CD14-positive monocyte (primary cell): ENCODE measurements around the gene COL27A1. TPM values are rescaled to one million over a fixed set of nuclear protein-coding genes. Genes with fewer than 3 reads are reported as not detected.

Source experiments
- DNase-seq, 3 donors: peaks; one replicate each; pipeline ENCODE4 v3.0.0-alpha.2; 2011 to 2022
- H2AFZ ChIP-seq: 2 replicates; pipeline ENCODE4 v1.6.0; 2012; ENCODE audit warnings: mild to moderate bottlenecking, low read depth, low read length, inconsistent platforms; ENCODE audit not compliant: insufficient read depth, poor library complexity, severe bottlenecking
- H3K27ac ChIP-seq, 2 donors: 1 replicate in 1 of 2; 2 replicates in 1 of 2; pipeline ENCODE4 v1.5.1; 2012 to 2013; ENCODE audit warnings: low read length in 2 of 2, control low read depth in 1 of 2, inconsistent platforms in 1 of 2, low read depth in 1 of 2, mild to moderate bottlenecking in 1 of 2
- H3K27me3 ChIP-seq, 2 donors: one replicate each; pipeline versions ENCODE4 v1.6.0 to v1.6.1; 2011 to 2013; ENCODE audit warnings: low read length in 2 of 2; ENCODE audit not compliant: control insufficient read depth in 2 of 2, insufficient read depth in 2 of 2
- H3K36me3 ChIP-seq, 2 donors: replicated peaks in 1 of 2; 1 replicate in 1 of 2; 2 replicates in 1 of 2; pipeline versions ENCODE4 v1.5.1 to v1.6.1; 2012 to 2013; ENCODE audit warnings: low read length in 2 of 2, control low read depth in 1 of 2, inconsistent platforms in 1 of 2, mild to moderate bottlenecking in 1 of 2; ENCODE audit not compliant: insufficient read depth in 2 of 2, control insufficient read depth in 1 of 2
- H3K4me1 ChIP-seq, 2 donors: 1 replicate in 1 of 2; 2 replicates in 1 of 2; pipeline versions ENCODE4 v1.5.1 to v1.6.1; 2012 to 2013; ENCODE audit warnings: low read length in 2 of 2, control low read depth in 1 of 2, inconsistent platforms in 1 of 2, mild to moderate bottlenecking in 1 of 2, moderate library complexity in 1 of 2; ENCODE audit not compliant: insufficient read depth in 2 of 2, control insufficient read depth in 1 of 2
- H3K4me2 ChIP-seq: replicated peaks from 2 replicates; pipeline ENCODE3; 2012; ENCODE audit warnings: low read length, moderate library complexity, mild to moderate bottlenecking; ENCODE audit not compliant: poor library complexity, severe bottlenecking; ENCODE audit errors: extremely low read depth
- H3K4me3 ChIP-seq, 3 experiments: fragments of 200-600 bp in 1 of 3; sonication (generic) in 1 of 3; replicated peaks in 1 of 3; 1 replicate in 2 of 3; 2 replicates in 1 of 3; pipeline ENCODE4 v1.5.1; 2011 to 2013; ENCODE audit warnings: low read length in 3 of 3, mild to moderate bottlenecking in 3 of 3, control low read depth in 2 of 3, low read depth in 2 of 3, inconsistent platforms in 1 of 3, moderate library complexity in 1 of 3
- H3K79me2 ChIP-seq: 2 replicates; pipeline ENCODE4 v1.6.0; 2012; ENCODE audit warnings: mild to moderate bottlenecking, control low read depth, inconsistent platforms, low read length, moderate library complexity; ENCODE audit not compliant: insufficient read depth
- H3K9ac ChIP-seq: 2 replicates; pipeline ENCODE4 v1.6.0; 2017; ENCODE audit warnings: low read length, mild to moderate bottlenecking; ENCODE audit not compliant: insufficient read depth, poor library complexity, severe bottlenecking
- H3K9me3 ChIP-seq, 2 donors: replicated peaks in 1 of 2; 1 replicate in 1 of 2; 2 replicates in 1 of 2; pipeline versions ENCODE4 v1.5.1 to v1.6.1; 2012 to 2013; ENCODE audit warnings: low read length in 2 of 2, control low read depth in 1 of 2; ENCODE audit not compliant: control insufficient read depth in 1 of 2, insufficient read depth in 1 of 2
- H4K20me1 ChIP-seq: 2 replicates; pipeline ENCODE4 v1.6.0; 2012; ENCODE audit warnings: mild to moderate bottlenecking, low read length, control low read depth, moderate library complexity; ENCODE audit not compliant: insufficient read depth
- H3K27ac Mint-ChIP-seq, 7 donors: one replicate each; pipeline ENCODE4 v1.8.0; 2020; ENCODE audit warnings: mild to moderate bottlenecking in 7 of 7, mixed read lengths in 7 of 7, moderate library complexity in 6 of 7, inconsistent platforms in 2 of 7
- H3K27me3 Mint-ChIP-seq, 3 donors: one replicate each; pipeline ENCODE4 v1.8.0; 2021 to 2022; ENCODE audit warnings: low read depth in 3 of 3, mild to moderate bottlenecking in 3 of 3, mixed read lengths in 3 of 3, moderate library complexity in 3 of 3, inconsistent platforms in 1 of 3
- H3K36me3 Mint-ChIP-seq, 2 donors: one replicate each; pipeline ENCODE4 v1.8.0; 2020; ENCODE audit warnings: mixed read lengths in 2 of 2, inconsistent platforms in 1 of 2, mild to moderate bottlenecking in 1 of 2
- H3K4me1 Mint-ChIP-seq: one replicate; pipeline ENCODE4 v1.8.0; 2020; ENCODE audit warnings: mild to moderate bottlenecking, mixed read lengths
- H3K4me3 Mint-ChIP-seq, 2 donors: one replicate each; pipeline ENCODE4 v1.8.0; 2020; ENCODE audit warnings: mild to moderate bottlenecking in 2 of 2, mixed read lengths in 2 of 2, moderate library complexity in 1 of 2
- H3K9me3 Mint-ChIP-seq, 7 donors: one replicate each; pipeline ENCODE4 v1.8.0; 2020 to 2022; ENCODE audit warnings: mixed read lengths in 7 of 7, mild to moderate bottlenecking in 6 of 7, moderate library complexity in 6 of 7, inconsistent platforms in 2 of 7
- WGBS: methylation state at CpG from one replicate; pipeline ENCODE4 v1.1.5; 2013; ENCODE audit warnings: missing lambda C conversion rate; ENCODE audit not compliant: insufficient coverage; 5-methylcytosine and 5-hydroxymethylcytosine counted together
- intact Hi-C, 2 donors: fragments of 100-400 bp; cut with micrococcal nuclease; formaldehyde crosslinking; loops; one replicate each; pipeline versions ENCODE4 v1.15.0 to v1.15.1; 2023
- polyA plus RNA-seq, 3 donors: library from polyadenylated mRNA; depleted of rRNA in 1 of 3; unstranded in 2 of 3; stranded (reverse) in 1 of 3; fragments of 300-500 nt in 2 of 3; fragments of >200 nt in 1 of 3; fragmentation: Illumina TruSeq in 2 of 3; gene quantifications; 1 replicate in 2 of 3; 2 replicates in 1 of 3; pipeline ENCODE4 v1.2.3, GENCODE V29; 2012 to 2021
- TF ChIP-seq, protein P1 (sequence below): fragments of 200-600 bp; IDR thresholded peaks from one replicate; pipeline ENCODE4 v1.8.0; 2022; ENCODE audit warnings: antibody characterized with exemption, mild to moderate bottlenecking

Gene COL27A1
- polyA plus RNA-seq, 3 donors, result 0.03 TPM; not detected in 2

DNA sequence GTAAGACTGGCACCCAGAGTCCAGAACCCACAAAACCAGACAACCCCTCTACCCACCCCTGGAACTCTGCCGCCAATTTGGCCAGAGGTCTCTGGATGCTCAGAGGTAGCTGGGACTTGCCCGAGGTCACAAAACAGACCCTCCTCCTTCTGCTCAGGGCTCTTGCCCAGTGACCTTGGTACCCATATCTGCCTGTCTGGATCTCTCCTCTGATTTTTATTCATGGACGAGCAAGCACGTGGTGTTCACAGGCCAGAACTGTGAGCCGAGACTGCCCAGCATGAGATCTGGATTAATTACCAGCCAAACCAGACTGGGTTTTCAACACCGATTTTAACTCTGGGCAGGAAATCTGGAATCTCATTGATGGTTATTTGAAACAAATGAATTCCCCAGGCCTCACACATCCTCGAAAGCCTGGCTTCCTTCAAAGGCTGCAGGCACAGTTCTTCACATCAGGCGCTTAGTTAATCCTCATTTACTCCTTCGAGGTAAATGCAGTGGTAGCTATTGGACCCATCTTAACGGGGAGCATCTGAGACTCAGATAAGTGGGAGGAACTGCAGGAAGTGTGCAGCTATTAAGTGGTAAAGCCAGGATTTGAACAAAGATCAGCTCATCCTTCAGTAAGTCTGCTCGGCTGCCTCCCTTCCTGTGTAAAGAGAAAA lies 21.4 kb downstream of the COL27A1 start:
- Histone ChIP-seq H3K9me3 (no peaks in the 10 kb centered on the region), H3K9ac (no peak overlapping the region), H3K4me3 (no peak overlapping the region), H3K4me2 (no peak overlapping the region), H3K27ac (no peak overlapping the region), H2AFZ (no peak overlapping the region), H3K36me3 (no peaks in the 10 kb centered on the region), H3K4me1 (no peaks in the 10 kb centered on the region), H4K20me1 (no peaks in the 10 kb centered on the region), H3K27me3 (no peaks in the 10 kb centered on the region), H3K79me2 (no peaks in the 10 kb centered on the region)
- TF ChIP-seq, protein P1, sequence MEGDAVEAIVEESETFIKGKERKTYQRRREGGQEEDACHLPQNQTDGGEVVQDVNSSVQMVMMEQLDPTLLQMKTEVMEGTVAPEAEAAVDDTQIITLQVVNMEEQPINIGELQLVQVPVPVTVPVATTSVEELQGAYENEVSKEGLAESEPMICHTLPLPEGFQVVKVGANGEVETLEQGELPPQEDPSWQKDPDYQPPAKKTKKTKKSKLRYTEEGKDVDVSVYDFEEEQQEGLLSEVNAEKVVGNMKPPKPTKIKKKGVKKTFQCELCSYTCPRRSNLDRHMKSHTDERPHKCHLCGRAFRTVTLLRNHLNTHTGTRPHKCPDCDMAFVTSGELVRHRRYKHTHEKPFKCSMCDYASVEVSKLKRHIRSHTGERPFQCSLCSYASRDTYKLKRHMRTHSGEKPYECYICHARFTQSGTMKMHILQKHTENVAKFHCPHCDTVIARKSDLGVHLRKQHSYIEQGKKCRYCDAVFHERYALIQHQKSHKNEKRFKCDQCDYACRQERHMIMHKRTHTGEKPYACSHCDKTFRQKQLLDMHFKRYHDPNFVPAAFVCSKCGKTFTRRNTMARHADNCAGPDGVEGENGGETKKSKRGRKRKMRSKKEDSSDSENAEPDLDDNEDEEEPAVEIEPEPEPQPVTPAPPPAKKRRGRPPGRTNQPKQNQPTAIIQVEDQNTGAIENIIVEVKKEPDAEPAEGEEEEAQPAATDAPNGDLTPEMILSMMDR, result no peak
- Mint-ChIP-seq H3K4me3 (no peak overlapping the region), H3K27ac (no peak overlapping the region), H3K36me3 (no peaks in the 10 kb centered on the region), H3K4me1 (no peaks in the 10 kb centered on the region), H3K9me3 (no peaks in the 10 kb centered on the region), H3K27me3 (peaks cover 3 to 10% (median 6%) of the 10 kb centered on the region in 3 donors)
- no peak for DNase-seq
- 72% methylated on average over 5 of the region's 11 CpGs for WGBS
- intact Hi-C loops, result no loop called here

DNA sequence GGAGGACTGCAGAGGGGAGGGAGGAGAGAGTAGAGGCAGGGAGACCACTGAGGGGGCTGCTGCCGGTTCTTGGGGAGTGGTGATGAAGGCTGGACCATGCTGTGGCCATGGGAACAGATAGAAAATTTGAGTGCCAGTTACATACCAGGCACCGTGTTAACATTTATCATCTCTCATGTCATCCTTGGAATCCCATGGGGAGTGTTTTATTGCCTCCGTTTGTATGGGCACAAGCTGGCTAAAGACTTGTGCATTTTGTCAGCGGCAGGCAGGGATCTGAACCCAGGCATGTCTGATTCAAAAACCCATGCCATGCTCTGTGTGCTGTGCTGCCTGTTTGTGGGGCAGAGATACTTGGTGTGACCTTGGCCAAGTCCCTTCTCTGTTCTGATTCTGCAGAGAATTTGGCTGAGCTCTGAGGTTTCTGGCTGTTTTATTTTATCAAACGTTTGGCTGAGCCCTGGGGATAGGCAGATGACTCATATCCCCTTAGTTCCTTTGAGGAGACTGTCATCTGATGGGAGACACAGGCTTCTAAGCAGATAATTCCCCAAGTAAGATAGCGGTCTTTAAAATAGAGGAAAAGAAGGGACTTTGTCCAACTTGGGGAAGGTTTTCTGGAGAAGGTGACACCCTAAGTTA lies 22.2 kb downstream of the COL27A1 start:
- DNase-seq, result no peak

More for the DNA sequence above, 22.2 kb downstream of the COL27A1 start:
- Mint-ChIP-seq H3K36me3 (no peaks in the 10 kb centered on the region), H3K27ac (peak overlapping the region in 1 of 7 donors; percentile 48), H3K4me3 (no peak overlapping the region), H3K9me3 (no peaks in the 10 kb centered on the region), H3K27me3 (peaks cover 3 to 10% (median 6%) of the 10 kb centered on the region in 3 donors), H3K4me1 (no peaks in the 10 kb centered on the region)
- H3K79me2 ChIP-seq, result no peaks in the 10 kb centered on the region
- no peak overlapping the region for H3K27ac ChIP-seq
- no peak overlapping the region for H3K4me2 ChIP-seq
- H3K27me3 ChIP-seq, result no peaks in the 10 kb centered on the region
- WGBS, result 89% methylated on average over 5 of the region's 6 CpGs
- H3K36me3 ChIP-seq, result no peaks in the 10 kb centered on the region
- no peak overlapping the region for H3K9ac ChIP-seq
- no peaks in the 10 kb centered on the region for H3K9me3 ChIP-seq
- H4K20me1 ChIP-seq, result no peaks in the 10 kb centered on the region
- TF ChIP-seq, protein P1, result no peak
- H3K4me3 ChIP-seq, result no peak overlapping the region
- no peaks in the 10 kb centered on the region for H3K4me1 ChIP-seq
- H2AFZ ChIP-seq, result no peak overlapping the region
- intact Hi-C loops, result no loop called here
